WTC11 (cell line): ENCODE measurements around the gene HTR5A. TPM values are rescaled to one million over a fixed set of nuclear protein-coding genes. Genes with fewer than 3 reads are reported as not detected.

ENCODE experiments used
- ATAC-seq: fragments of 200-7000 bp; cut with Tn5 transposase; 2 replicates; pipeline ENCODE4 v1.10.0; 2021; ENCODE audit warnings: mild to moderate bottlenecking, moderate library complexity
- CTCF ChIA-PET: fragments of 300-600 bp; sonication (Branson Sonifier 250); formaldehyde crosslinking; loops from one replicate; lab custom pipeline; 2021; ENCODE audit warnings: antibody characterized with exemption; lab: Charles Lee
- POLR2A ChIA-PET: fragments of 350-600 bp; sonication (Branson Sonifier 250); formaldehyde crosslinking; loops from one replicate; lab custom pipeline; 2021; ENCODE audit warnings: antibody characterized with exemption; lab: Charles Lee
- DNase-seq: peaks from one replicate; pipeline ENCODE4 v3.0.0; 2021; ENCODE audit warnings: low spot score
- H3K27ac Mint-ChIP-seq: 2 replicates; pipeline ENCODE4 v1.8.0; 2021; ENCODE audit warnings: mixed read lengths
- H3K27me3 Mint-ChIP-seq: 2 replicates; pipeline ENCODE4 v1.8.0; 2021; ENCODE audit warnings: low read depth, mild to moderate bottlenecking, moderate library complexity, mixed read lengths
- H3K36me3 Mint-ChIP-seq: 2 replicates; pipeline ENCODE4 v1.8.0; 2021; ENCODE audit warnings: mixed read lengths
- H3K4me1 Mint-ChIP-seq: 2 replicates; pipeline ENCODE4 v1.8.0; 2022; ENCODE audit warnings: mixed read lengths
- H3K4me3 Mint-ChIP-seq: 2 replicates; pipeline ENCODE4 v1.8.0; 2021; ENCODE audit warnings: mild to moderate bottlenecking, moderate library complexity, mixed read lengths
- H3K9me3 Mint-ChIP-seq: 2 replicates; pipeline ENCODE4 v1.8.0; 2021; ENCODE audit warnings: mixed read lengths
- ATF1 ChIP-seq: sonication (generic); formaldehyde crosslinking; IDR thresholded peaks from 2 replicates; pipeline ENCODE4 v1.8.1; 2023; ENCODE audit warnings: mild to moderate bottlenecking, moderate library complexity, missing genetic modification reagents
- ATF3 ChIP-seq: sonication (generic); formaldehyde crosslinking; conservative IDR thresholded peaks from 2 replicates; pipeline ENCODE4 v1.8.1; 2022; ENCODE audit warnings: mild to moderate bottlenecking, missing genetic modification reagents
- ERG ChIP-seq: fragments of 250-450 bp; sonication (Bioruptor Pico); IDR thresholded peaks from 2 replicates; pipeline ENCODE4 v1.8.0; 2021; ENCODE audit warnings: mild to moderate bottlenecking
- GABPB1 ChIP-seq: sonication (generic); formaldehyde crosslinking; IDR thresholded peaks from 2 replicates; pipeline ENCODE4 v1.8.1; 2023; ENCODE audit warnings: mild to moderate bottlenecking, missing genetic modification reagents
- GRHL2 ChIP-seq: fragments of 250-450 bp; sonication (Bioruptor Pico); IDR thresholded peaks from 2 replicates; pipeline ENCODE4 v1.8.0; 2022; ENCODE audit warnings: mild to moderate bottlenecking, moderate library complexity; ENCODE audit not compliant: insufficient replicate concordance, severe bottlenecking
- GTF2I ChIP-seq: fragments of 250-450 bp; sonication (Bioruptor Pico); conservative IDR thresholded peaks from 2 replicates; pipeline ENCODE4 v1.4.0; 2021; ENCODE audit warnings: mild to moderate bottlenecking
- MXD4 ChIP-seq: fragments of 250-450 bp; sonication (Bioruptor Pico); IDR thresholded peaks from 2 replicates; pipeline ENCODE4 v1.8.0; 2021; ENCODE audit warnings: mild to moderate bottlenecking, moderate library complexity, borderline replicate concordance
- MYBL2 ChIP-seq: sonication (generic); formaldehyde crosslinking; IDR thresholded peaks from 2 replicates; pipeline ENCODE4 v1.8.1; 2023; ENCODE audit warnings: mild to moderate bottlenecking, moderate library complexity, missing genetic modification reagents
- NFATC4 ChIP-seq: fragments of 250-450 bp; sonication (Bioruptor Pico); IDR thresholded peaks from 2 replicates; pipeline ENCODE4 v1.9.0; 2021; ENCODE audit warnings: mild to moderate bottlenecking
- NR3C1 ChIP-seq: sonication (generic); formaldehyde crosslinking; conservative IDR thresholded peaks from 2 replicates; pipeline ENCODE4 v1.8.1; 2023; ENCODE audit warnings: low read depth, mild to moderate bottlenecking, missing genetic modification reagents
- PRDM15 ChIP-seq: sonication (generic); formaldehyde crosslinking; IDR thresholded peaks from 2 replicates; pipeline ENCODE4 v1.8.0; 2022; ENCODE audit warnings: missing genetic modification reagents
- TEAD1 ChIP-seq: sonication (generic); formaldehyde crosslinking; IDR thresholded peaks from 2 replicates; pipeline ENCODE4 v1.8.0; 2022; ENCODE audit warnings: mild to moderate bottlenecking, missing genetic modification reagents
- USF2 ChIP-seq: sonication (generic); formaldehyde crosslinking; IDR thresholded peaks from 2 replicates; pipeline ENCODE4 v1.8.1; 2023; ENCODE audit warnings: mild to moderate bottlenecking, missing genetic modification reagents, moderate library complexity
- ZNF121 ChIP-seq: sonication (generic); formaldehyde crosslinking; IDR thresholded peaks from 2 replicates; pipeline ENCODE4 v1.8.0; 2023; ENCODE audit warnings: missing genetic modification reagents
- ZNF138 ChIP-seq: sonication (generic); formaldehyde crosslinking; conservative IDR thresholded peaks from 2 replicates; pipeline ENCODE4 v1.8.1; 2022; ENCODE audit warnings: mild to moderate bottlenecking, moderate library complexity, missing genetic modification reagents
- ZNF219 ChIP-seq: sonication (generic); formaldehyde crosslinking; IDR thresholded peaks from 2 replicates; pipeline ENCODE4 v1.8.0; 2023; ENCODE audit warnings: missing genetic modification reagents, mild to moderate bottlenecking, borderline replicate concordance
- ZNF281 ChIP-seq: sonication (generic); formaldehyde crosslinking; IDR thresholded peaks from 2 replicates; pipeline ENCODE4 v1.8.0; 2023; ENCODE audit warnings: mild to moderate bottlenecking, missing genetic modification reagents
- ZNF416 ChIP-seq: fragments of 250-450 bp; sonication (Bioruptor Pico); IDR thresholded peaks from 2 replicates; pipeline ENCODE4 v1.9.0; 2021; ENCODE audit warnings: mild to moderate bottlenecking, inconsistent platforms
- ZNF532 ChIP-seq: fragments of 250-450 bp; sonication (Bioruptor Pico); IDR thresholded peaks from 2 replicates; pipeline ENCODE4 v1.9.0; 2021; ENCODE audit warnings: mild to moderate bottlenecking, borderline replicate concordance
- total RNA-seq: library from RNA; stranded (reverse); gene quantifications from 3 replicates; pipeline ENCODE4 v1.2.3, GENCODE V29; 2021
- TF ChIP-seq, protein P1 (sequence below): sonication (generic); formaldehyde crosslinking; IDR thresholded peaks from 2 replicates; pipeline ENCODE4 v1.8.1; 2023; ENCODE audit warnings: mild to moderate bottlenecking, missing genetic modification reagents, moderate library complexity

The HTR5A gene
- total RNA-seq, 1 experiment from 2014 or later, result not detected

DNA sequence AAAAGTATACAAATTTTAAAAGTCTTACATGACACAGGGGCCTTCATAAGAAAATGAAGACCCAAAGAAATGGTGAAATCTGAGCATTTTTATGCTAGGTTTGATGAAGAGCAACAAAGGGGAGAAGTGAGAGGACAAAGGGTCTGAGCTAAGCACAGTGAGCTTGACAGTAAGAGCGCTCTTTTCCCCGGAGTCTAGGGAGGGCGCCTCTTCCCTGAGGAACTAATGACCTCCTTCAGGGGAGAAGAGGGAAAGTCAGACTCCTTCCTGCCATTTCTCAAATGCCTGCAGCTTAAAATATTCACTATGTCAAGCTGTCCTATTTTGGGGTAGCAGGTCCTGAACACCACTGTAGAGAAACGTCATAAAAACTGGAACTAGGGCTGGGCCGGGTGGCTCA, 49.1 kb upstream of the HTR5A start (continued):
- TF ChIP-seq GRHL2 (CRISPR knock-in tag) (no peak), ZNF121 (CRISPR knock-in tag) (no peak)

GRCh38 chr7:155021699-155022145, 48.4 kb upstream of the HTR5A start:
- peaks cover 11% of the 10 kb centered on the region; the same call in 1 of the 2 replicates for H3K36me3 Mint-ChIP-seq
- H3K9me3 Mint-ChIP-seq, result peaks cover 16% of the 10 kb centered on the region
- DNase-seq, result no peak
- peaks cover 7% of the 10 kb centered on the region for H3K4me1 Mint-ChIP-seq
- H3K27ac Mint-ChIP-seq, result no peak overlapping the region
- TF ChIP-seq NR3C1 (CRISPR knock-in tag) (no peak), ZNF281 (CRISPR knock-in tag) (no peak), ZNF532 (no peak), GTF2I (no peak), ZNF121 (CRISPR knock-in tag) (no peak), GABPB1 (CRISPR knock-in tag) (no peak), ZNF138 (CRISPR knock-in tag) (no peak), ERG (CRISPR knock-in tag) (no peak), TEAD1 (no peak), ATF1 (CRISPR knock-in tag) (no peak), ATF3 (CRISPR knock-in tag) (no peak), PRDM15 (CRISPR knock-in tag) (no peak), MXD4 (no peak), NFATC4 (CRISPR knock-in tag) (no peak), MYBL2 (no peak), USF2 (CRISPR knock-in tag) (no peak), ZNF219 (CRISPR knock-in tag) (no peak), ZNF416 (CRISPR knock-in tag) (no peak)
- TF ChIP-seq, protein P1, sequence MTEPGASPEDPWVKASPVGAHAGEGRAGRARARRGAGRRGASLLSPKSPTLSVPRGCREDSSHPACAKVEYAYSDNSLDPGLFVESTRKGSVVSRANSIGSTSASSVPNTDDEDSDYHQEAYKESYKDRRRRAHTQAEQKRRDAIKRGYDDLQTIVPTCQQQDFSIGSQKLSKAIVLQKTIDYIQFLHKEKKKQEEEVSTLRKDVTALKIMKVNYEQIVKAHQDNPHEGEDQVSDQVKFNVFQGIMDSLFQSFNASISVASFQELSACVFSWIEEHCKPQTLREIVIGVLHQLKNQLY (CRISPR knock-in tag), result no peak
- ChIA-PET POLR2A (no interaction called here), CTCF (interaction anchor here (1.1 to 5.2 kb wide), 9 partner anchors 12 to 344 kb away, joined by 3 to 36 read pairs (median 6); partner anchors contain the start of genes HTR5A and INSIG1)
- H3K4me3 Mint-ChIP-seq, result no peak overlapping the region
- no peak for ATAC-seq
- peaks cover 2% of the 10 kb centered on the region; the same call in 1 of the 2 replicates for H3K27me3 Mint-ChIP-seq
